ENCODE data around the gene COG3. TPM values are rescaled to one million over a fixed set of nuclear protein-coding genes. Genes with fewer than 3 reads are reported as not detected.

The COG3 gene
- total and polyA plus RNA-seq, 2 of the 13 experiments (the other 11 are each of a cell fraction or from before 2014, with no cell fraction given), result 37.8 to 47.5 TPM

GRCh38 chr13:45434556-45435371 lies 30.0 kb upstream of the COG3 start:
- ChIA-PET CTCF (ENCODE audit: low intra/inter-chr PET ratio, low total read pairs) (no interaction called here), POLR2A (interaction anchor here (0.8 to 4.5 kb wide), 11 partner anchors 10 to 94 kb away, joined by 3 to 62 read pairs (median 8); partner anchors contain the start of genes COG3, SLC25A30 and TPT1)
- H3K4me1 ChIP-seq (ENCODE audit: insufficient read depth, low read length), result peaks cover 69% of the 10 kb centered on the region
- peak overlapping the region; percentile 42 for H3K9ac ChIP-seq (ENCODE audit: insufficient read depth, low read depth, low read length)
- H3K27ac ChIP-seq (ENCODE audit: extremely low read length, insufficient read depth, low read length), result peak overlapping the region; percentile 64
- peak; percentile 75 for FAIRE-seq
- DNase-seq (ENCODE audit: low spot score), result peak; percentile 89
- peak overlapping the region; percentile 17 to 41 (median 20); a peak in 4 of 6 replicates for H3K4me3 ChIP-seq (replicated peaks in 1 of 3; ENCODE audit: insufficient read depth in 1 of 3, low read depth in 2 of 3, low read length in 3 of 3)
- no peaks in the 10 kb centered on the region for H3K27me3 ChIP-seq (ENCODE audit: control insufficient read depth in 1 of 2, insufficient read depth in 2 of 2, low read length in 2 of 2)
- in situ Hi-C loops (cut with HindIII; ENCODE audit: extremely low pct_ligation_motif_present, low pct_unique_long_range_greater_than_20kb) (no loop called here), intact Hi-C loops (cut with micrococcal nuclease; ENCODE audit: unreplicated experiment) (loop anchor here (1.0 kb wide), 1 partner anchor 30 kb away; the partner anchor contains the start of gene COG3)
- H2AFZ ChIP-seq (ENCODE audit: low read length), result no peak overlapping the region
- peak overlapping the region; percentile 78 for H3K4me2 ChIP-seq (ENCODE audit: low read depth, low read length)
- BruUV-seq (replicated peaks), result no TSS peak
- H3K36me3 ChIP-seq (replicated peaks in 1 of 2; ENCODE audit: control insufficient read depth in 1 of 2, insufficient read depth in 2 of 2, low read length in 2 of 2), result no peaks in the 10 kb centered on the region
- WGBS (ENCODE audit: low lambda C conversion rate), result 3% methylated on average over 8 of the region's 8 CpGs
- H3K79me2 ChIP-seq (ENCODE audit: insufficient read depth, low read length), result no peaks in the 10 kb centered on the region
- no peaks in the 10 kb centered on the region for H4K20me1 ChIP-seq (ENCODE audit: insufficient read depth, low read length)
- H3K9me3 ChIP-seq (ENCODE audit: low read length), result no peaks in the 10 kb centered on the region
- ATAC-seq, result peak; percentile 71
- TF ChIP-seq FOXK1 (CRISPR knock-in tag; IDR thresholded peaks at IDR 0.05; ENCODE audit: borderline replicate concordance, low read depth) (peak; percentile 75; the same call in 1 of the 2 replicates), ZEB1 (IDR thresholded peaks at IDR 0.05; ENCODE audit: insufficient replicate concordance, low read depth) (peak; percentile 79), ZBTB3 (CRISPR knock-in tag; IDR thresholded peaks at IDR 0.05; ENCODE audit: borderline replicate concordance, low read depth) (0 out of 2 replicates have a peak, but pooled peaks have one; percentile 59), HNF4A (CRISPR knock-in tag; IDR thresholded peaks at IDR 0.05) (peak; percentile 43), RBM22 (optimal IDR thresholded peaks at IDR 0.05; ENCODE audit: low read length) (no peak), NFKB2 (CRISPR knock-in tag; IDR thresholded peaks at IDR 0.05; ENCODE audit: borderline replicate concordance) (no peak), ZFY (CRISPR knock-in tag; IDR thresholded peaks at IDR 0.05) (no peak), NFKBIZ (CRISPR knock-in tag; IDR thresholded peaks at IDR 0.05) (0 out of 2 replicates have a peak, but pooled peaks have one; percentile 43), KLF12 (CRISPR knock-in tag; IDR thresholded peaks at IDR 0.05; ENCODE audit: borderline replicate concordance) (no peak), HOXA3 (CRISPR knock-in tag; IDR thresholded peaks at IDR 0.05) (0 out of 2 replicates have a peak, but pooled peaks have one; percentile 8), HIC2 (CRISPR knock-in tag; IDR thresholded peaks at IDR 0.05; ENCODE audit: low read depth) (no peak), FOSL1 (CRISPR knock-in tag; IDR thresholded peaks at IDR 0.05; ENCODE audit: borderline replicate concordance) (no peak), ZXDC (CRISPR knock-in tag; IDR thresholded peaks at IDR 0.05) (no peak)
- TF ChIP-seq, protein P1, sequence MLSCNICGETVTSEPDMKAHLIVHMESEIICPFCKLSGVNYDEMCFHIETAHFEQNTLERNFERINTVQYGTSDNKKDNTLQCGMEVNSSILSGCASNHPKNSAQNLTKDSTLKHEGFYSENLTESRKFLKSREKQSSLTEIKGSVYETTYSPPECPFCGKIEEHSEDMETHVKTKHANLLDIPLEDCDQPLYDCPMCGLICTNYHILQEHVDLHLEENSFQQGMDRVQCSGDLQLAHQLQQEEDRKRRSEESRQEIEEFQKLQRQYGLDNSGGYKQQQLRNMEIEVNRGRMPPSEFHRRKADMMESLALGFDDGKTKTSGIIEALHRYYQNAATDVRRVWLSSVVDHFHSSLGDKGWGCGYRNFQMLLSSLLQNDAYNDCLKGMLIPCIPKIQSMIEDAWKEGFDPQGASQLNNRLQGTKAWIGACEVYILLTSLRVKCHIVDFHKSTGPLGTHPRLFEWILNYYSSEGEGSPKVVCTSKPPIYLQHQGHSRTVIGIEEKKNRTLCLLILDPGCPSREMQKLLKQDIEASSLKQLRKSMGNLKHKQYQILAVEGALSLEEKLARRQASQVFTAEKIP (CRISPR knock-in tag; IDR thresholded peaks at IDR 0.05; ENCODE audit: borderline replicate concordance), result no peak
